IMR-90 (cell line): ENCODE results near the gene PARD6G. TPM values are rescaled to one million over a fixed set of nuclear protein-coding genes. Genes with fewer than 3 reads are reported as not detected.

Experiments used
- ATAC-seq: fragments of 200-7000 bp; cut with Tn5 transposase; 2 replicates; pipeline ENCODE4 v1.9.1; 2020; ENCODE audit warnings: low read depth, mild to moderate bottlenecking, moderate library complexity
- BruUV-seq: library from RNA; stranded (reverse); fragments of 400-500 nt; replicated peaks from 2 replicates; lab custom pipeline; 2021; lab: Mats Ljungman, UMichigan
- CTCF ChIA-PET: fragments of 300-600 bp; formaldehyde crosslinking; extraction: SDS; loops from one replicate; lab custom pipeline; 2021; ENCODE audit warnings: antibody characterized with exemption; lab: Yijun Ruan, JAX
- POLR2A ChIA-PET: fragments of 300-600 bp; sonication (Branson Sonifier 250); formaldehyde crosslinking; loops from one replicate; lab custom pipeline; 2022; ENCODE audit warnings: antibody characterized with exemption; ENCODE audit not compliant: unreplicated experiment; lab: Charles Lee
- DNase-seq: peaks from one replicate; pipeline ENCODE4 v3.0.0; 2013
- H2AFZ ChIP-seq: replicated peaks from 2 replicates; pipeline ENCODE3; 2013; ENCODE audit warnings: low read length, mild to moderate bottlenecking; ENCODE audit not compliant: poor library complexity
- H2AK5ac ChIP-seq: 2 replicates; pipeline ENCODE4 v1.6.1; 2013; ENCODE audit warnings: low read depth, low read length, inconsistent platforms
- H2AK9ac ChIP-seq: replicated peaks from 2 replicates; pipeline ENCODE3; 2013; ENCODE audit warnings: mild to moderate bottlenecking, low read depth, low read length, moderate library complexity; ENCODE audit not compliant: poor library complexity
- H2BK120ac ChIP-seq: 2 replicates; pipeline ENCODE4 v1.6.1; 2013; ENCODE audit warnings: low read depth, low read length, inconsistent platforms
- H2BK15ac ChIP-seq: 3 replicates; pipeline ENCODE4 v1.6.1; 2013; ENCODE audit warnings: low read depth, low read length, inconsistent platforms
- H2BK20ac ChIP-seq: 2 replicates; pipeline ENCODE4 v1.6.1; 2013; ENCODE audit warnings: low read depth, mild to moderate bottlenecking, inconsistent platforms, low read length, moderate library complexity
- H2BK5ac ChIP-seq: 2 replicates; pipeline ENCODE4 v1.6.1; 2013; ENCODE audit warnings: mild to moderate bottlenecking, low read depth, low read length, inconsistent platforms; ENCODE audit not compliant: poor library complexity, severe bottlenecking
- H3K14ac ChIP-seq: replicated peaks from 2 replicates; pipeline ENCODE4 v1.6.1; 2013; ENCODE audit warnings: low read depth, low read length, inconsistent platforms
- H3K18ac ChIP-seq: 2 replicates; pipeline ENCODE4 v1.6.1; 2013; ENCODE audit warnings: low read depth, low read length, control low read depth
- H3K23ac ChIP-seq: 2 replicates; pipeline ENCODE4 v1.6.1; 2013; ENCODE audit warnings: low read depth, low read length, inconsistent platforms
- H3K27ac ChIP-seq: 2 replicates; pipeline ENCODE4 v1.5.1; 2013; ENCODE audit warnings: mild to moderate bottlenecking, control low read depth, low read length; ENCODE audit not compliant: insufficient read depth
- H3K27me3 ChIP-seq: 2 replicates; pipeline ENCODE4 v1.6.1; 2013; ENCODE audit warnings: low read length; ENCODE audit not compliant: control insufficient read depth, insufficient read depth
- H3K36me3 ChIP-seq: 2 replicates; pipeline ENCODE4 v1.6.1; 2013; ENCODE audit warnings: low read length, mixed read lengths; ENCODE audit not compliant: control insufficient read depth, insufficient read depth
- H3K4ac ChIP-seq: 2 replicates; pipeline ENCODE4 v1.6.1; 2013; ENCODE audit warnings: low read depth, low read length, inconsistent platforms
- H3K4me1 ChIP-seq: 2 replicates; pipeline ENCODE4 v1.6.1; 2013; ENCODE audit warnings: low read length, mixed read lengths; ENCODE audit not compliant: control insufficient read depth, insufficient read depth
- H3K4me2 ChIP-seq: 2 replicates; pipeline ENCODE4 v1.6.1; 2013; ENCODE audit warnings: low read depth, mild to moderate bottlenecking, control low read depth, low read length, moderate library complexity
- H3K4me3 ChIP-seq: 2 replicates; pipeline ENCODE4 v1.5.1; 2013; ENCODE audit warnings: low read depth, mild to moderate bottlenecking, control low read depth, low read length, moderate library complexity; ENCODE audit not compliant: insufficient read depth
- H3K56ac ChIP-seq: 2 replicates; pipeline ENCODE4 v1.6.1; 2013; ENCODE audit warnings: low read length, inconsistent platforms; ENCODE audit not compliant: insufficient read depth; ENCODE audit errors: extremely low read depth
- H3K79me1 ChIP-seq, 2 experiments: 2 replicates each; pipeline ENCODE4 v1.6.1; 2013; ENCODE audit warnings: low read length in 2 of 2, inconsistent platforms in 1 of 2, low read depth in 1 of 2
- H3K9ac ChIP-seq: 2 replicates; pipeline ENCODE4 v1.6.1; 2013; ENCODE audit warnings: low read depth, low read length, control low read depth
- H3K9me1 ChIP-seq: 2 replicates; pipeline ENCODE4 v1.6.1; 2013; ENCODE audit warnings: low read length, inconsistent platforms; ENCODE audit not compliant: insufficient read depth
- H3K9me3 ChIP-seq: 2 replicates; pipeline ENCODE4 v1.6.1; 2013; ENCODE audit warnings: low read length; ENCODE audit not compliant: control insufficient read depth, insufficient read depth
- H4K20me1 ChIP-seq: 2 replicates; pipeline ENCODE4 v1.6.1; 2013; ENCODE audit warnings: low read length, inconsistent platforms; ENCODE audit not compliant: insufficient read depth
- H4K5ac ChIP-seq: 2 replicates; pipeline ENCODE4 v1.6.1; 2013; ENCODE audit warnings: mild to moderate bottlenecking, low read depth, low read length, control low read depth
- H4K8ac ChIP-seq, 2 experiments: 2 replicates each; pipeline ENCODE4 v1.6.1; 2013; ENCODE audit warnings: low read depth in 2 of 2, low read length in 2 of 2, control low read depth in 1 of 2, inconsistent platforms in 1 of 2
- H4K91ac ChIP-seq: 2 replicates; pipeline ENCODE4 v1.6.1; 2013; ENCODE audit warnings: low read depth, low read length, inconsistent platforms; ENCODE audit not compliant: insufficient read depth
- BHLHE40 ChIP-seq: fragments of 150-350 bp; IDR thresholded peaks from 2 replicates; pipeline ENCODE4 v1.6.1; 2016; ENCODE audit warnings: mild to moderate bottlenecking, low read depth, low read length
- CEBPB ChIP-seq: IDR thresholded peaks from 2 replicates; pipeline ENCODE4 v1.6.1; 2012; ENCODE audit warnings: low read depth, low read length, improper control_type of control experiment
- CHD1 ChIP-seq: IDR thresholded peaks from 2 replicates; pipeline ENCODE4 v1.6.1; 2012; ENCODE audit warnings: low read depth, low read length, improper control_type of control experiment
- CTCF ChIP-seq: conservative IDR thresholded peaks from 2 replicates; pipeline ENCODE4 v1.5.1; 2012; ENCODE audit warnings: mild to moderate bottlenecking, low read depth, low read length, improper control_type of control experiment
- ELK1 ChIP-seq: fragments of 150-350 bp; IDR thresholded peaks from 2 replicates; pipeline ENCODE4 v1.6.1; 2016; ENCODE audit warnings: low read depth, mild to moderate bottlenecking, low read length, moderate library complexity, borderline replicate concordance
- FOS ChIP-seq: fragments of 150-350 bp; IDR thresholded peaks from 2 replicates; pipeline ENCODE4 v1.6.1; 2016; ENCODE audit warnings: low read depth, low read length
- MAZ ChIP-seq: IDR thresholded peaks from 2 replicates; pipeline ENCODE4 v1.6.1; 2012; ENCODE audit warnings: low read depth, mild to moderate bottlenecking, low read length, improper control_type of control experiment, moderate library complexity, borderline replicate concordance
- MXI1 ChIP-seq: IDR thresholded peaks from 2 replicates; pipeline ENCODE4 v1.6.1; 2012; ENCODE audit warnings: low read depth, mild to moderate bottlenecking, low read length, moderate library complexity, borderline replicate concordance
- NFE2L2 ChIP-seq: fragments of 150-350 bp; IDR thresholded peaks from 2 replicates; pipeline ENCODE4 v1.6.1; 2016; ENCODE audit warnings: low read depth, mild to moderate bottlenecking, low read length
- POLR2A ChIP-seq: IDR thresholded peaks from 2 replicates; pipeline ENCODE4 v1.6.1; 2012; ENCODE audit warnings: mild to moderate bottlenecking, low read depth, low read length
- RAD21 ChIP-seq: IDR thresholded peaks from 2 replicates; pipeline ENCODE4 v1.6.1; 2012; ENCODE audit warnings: low read length, improper control_type of control experiment
- RCOR1 ChIP-seq: IDR thresholded peaks from 2 replicates; pipeline ENCODE4 v1.6.1; 2012; ENCODE audit warnings: mild to moderate bottlenecking, low read length, improper control_type of control experiment; ENCODE audit not compliant: insufficient replicate concordance
- RFX5 ChIP-seq: IDR thresholded peaks from 2 replicates; pipeline ENCODE4 v1.8.0; 2012; ENCODE audit warnings: low read depth, mild to moderate bottlenecking, low read length, moderate library complexity
- SMC3 ChIP-seq: fragments of 150-350 bp; IDR thresholded peaks from 2 replicates; pipeline ENCODE4 v1.6.1; 2016; ENCODE audit warnings: low read depth, mild to moderate bottlenecking, antibody characterized with exemption, low read length, moderate library complexity
- USF2 ChIP-seq: fragments of 150-350 bp; IDR thresholded peaks from 2 replicates; pipeline ENCODE4 v1.6.1; 2017; ENCODE audit warnings: mild to moderate bottlenecking, antibody characterized with exemption, low read length, low read depth
- WGBS, 2 experiments: methylation state at CpG; one replicate each; pipeline versions ENCODE4 v1.1.5 to v1.1.7; 2013; ENCODE audit warnings: missing lambda C conversion rate in 2 of 2; ENCODE audit not compliant: insufficient read length in 1 of 2; ENCODE audit errors: extremely low coverage in 2 of 2; 5-methylcytosine and 5-hydroxymethylcytosine counted together
- dilution Hi-C: fragments of 300-500 bp; cut with HindIII; formaldehyde crosslinking; loops from one replicate; pipeline ENCODE4 v1.14.3; 2018; ENCODE audit warnings: low sequenced_read_pairs; ENCODE audit not compliant: unreplicated experiment
- in situ Hi-C: fragments of 300-500 bp; cut with MboI; formaldehyde crosslinking; loops from 3 replicates; pipeline ENCODE4 v1.14.3; 2019; ENCODE audit warnings: low sequenced_read_pairs, inconsistent platforms, mixed read lengths
- intact Hi-C: fragments of 100-400 bp; cut with micrococcal nuclease; formaldehyde crosslinking; loops from 2 replicates; pipeline ENCODE4 v1.10.0; 2022
- polyA plus RNA-seq, 3 experiments: library from polyadenylated mRNA; depleted of rRNA; stranded (reverse); fragments of >200 nt; gene quantifications; 2 replicates each; pipeline ENCODE4 v1.2.3, GENCODE V29; 2012; ENCODE audit warnings: low replicate concordance in 1 of 3
- total RNA-seq: library from RNA; depleted of rRNA; stranded (reverse); fragments of >200 nt; gene quantifications from 2 replicates; pipeline ENCODE4 v1.2.3, GENCODE V29; 2012

PARD6G gene
- total and polyA plus RNA-seq, 2 of the 4 experiments (the other 2 are of a cell fraction) = 2.5 to 4.6 TPM

GRCh38 chr18:80200932-80201672 lies 46.2 kb downstream of the PARD6G start:
- Histone ChIP-seq H3K27me3 (no peaks in the 10 kb centered on the region), H2AK9ac (no peak overlapping the region), H3K36me3 (no peaks in the 10 kb centered on the region), H2BK20ac (no peak overlapping the region), H3K4me2 (no peak overlapping the region), H3K56ac (no peak overlapping the region), H2BK120ac (no peak overlapping the region), H3K9me1 (peaks cover 11% of the 10 kb centered on the region), H3K4ac (no peak overlapping the region; the same call in 1 of the 2 replicates), H2AFZ (peak overlapping the region; percentile 37), H4K20me1 (peaks cover 4% of the 10 kb centered on the region), H3K4me1 (peaks cover 8% of the 10 kb centered on the region), H3K9me3 (no peaks in the 10 kb centered on the region), H3K79me1 (no peaks in the 10 kb centered on the region), H3K23ac (peak overlapping the region; percentile 32; the same call in 1 of the 2 replicates), H3K27ac (no peak overlapping the region), H2BK15ac (no peak overlapping the region), H3K14ac (no peak overlapping the region), H3K18ac (no peak overlapping the region), H4K8ac (no peak overlapping the region), H2AK5ac (peak overlapping the region; percentile 24; the same call in 1 of the 2 replicates), H4K91ac (no peak overlapping the region), H4K5ac (no peak overlapping the region), H3K9ac (no peak overlapping the region), H3K4me3 (no peak overlapping the region), H2BK5ac (no peak overlapping the region)
- DNase-seq (no peak), ATAC-seq (no peak)
- 36% methylated on average over 8 of the region's 17 CpGs; no CpG with 5 or more reads in 1 of the 2 experiments for WGBS, 2 experiments
- in situ Hi-C loops (no loop called here), dilution Hi-C loops (no loop called here), intact Hi-C loops (no loop called here)
- CTCF ChIA-PET = interaction anchor here (0.8 kb wide), 1 partner anchor 14 kb away, joined by 3 read pairs; no protein-coding TSS in a partner anchor
- POLR2A ChIA-PET = no interaction called here
- no TSS peak for BruUV-seq
- TF ChIP-seq SMC3 (no peak), POLR2A (no peak), RFX5 (no peak), MAZ (no peak), BHLHE40 (no peak), RCOR1 (no peak), CHD1 (no peak), ELK1 (no peak), FOS (no peak), NFE2L2 (no peak), MXI1 (no peak), CTCF (no peak), USF2 (no peak), CEBPB (no peak), RAD21 (no peak)
